ENCODE results near the gene IQCN.

IQCN gene

DNA sequence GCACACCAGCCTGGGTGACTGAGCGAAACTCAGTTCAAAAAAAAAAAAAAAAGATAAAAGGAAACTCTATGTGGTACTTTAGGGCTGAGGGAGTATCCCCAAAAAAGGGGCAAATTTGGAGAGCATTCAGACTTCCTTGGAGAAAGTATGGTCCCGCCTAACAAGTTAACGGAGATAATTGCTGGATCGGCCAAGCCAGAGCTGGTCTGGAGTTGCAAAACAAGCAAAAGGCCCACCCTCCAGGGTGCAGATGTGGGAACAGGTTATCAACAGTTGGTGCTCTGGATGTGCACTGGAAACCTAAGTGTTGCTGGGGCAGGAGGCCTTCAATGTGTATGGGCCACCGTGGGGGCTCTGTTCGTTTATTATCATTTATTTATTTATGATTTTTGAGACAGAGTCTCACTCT, 2.8 kb downstream of the IQCN start:
- TF ChIP-seq, protein P1, sequence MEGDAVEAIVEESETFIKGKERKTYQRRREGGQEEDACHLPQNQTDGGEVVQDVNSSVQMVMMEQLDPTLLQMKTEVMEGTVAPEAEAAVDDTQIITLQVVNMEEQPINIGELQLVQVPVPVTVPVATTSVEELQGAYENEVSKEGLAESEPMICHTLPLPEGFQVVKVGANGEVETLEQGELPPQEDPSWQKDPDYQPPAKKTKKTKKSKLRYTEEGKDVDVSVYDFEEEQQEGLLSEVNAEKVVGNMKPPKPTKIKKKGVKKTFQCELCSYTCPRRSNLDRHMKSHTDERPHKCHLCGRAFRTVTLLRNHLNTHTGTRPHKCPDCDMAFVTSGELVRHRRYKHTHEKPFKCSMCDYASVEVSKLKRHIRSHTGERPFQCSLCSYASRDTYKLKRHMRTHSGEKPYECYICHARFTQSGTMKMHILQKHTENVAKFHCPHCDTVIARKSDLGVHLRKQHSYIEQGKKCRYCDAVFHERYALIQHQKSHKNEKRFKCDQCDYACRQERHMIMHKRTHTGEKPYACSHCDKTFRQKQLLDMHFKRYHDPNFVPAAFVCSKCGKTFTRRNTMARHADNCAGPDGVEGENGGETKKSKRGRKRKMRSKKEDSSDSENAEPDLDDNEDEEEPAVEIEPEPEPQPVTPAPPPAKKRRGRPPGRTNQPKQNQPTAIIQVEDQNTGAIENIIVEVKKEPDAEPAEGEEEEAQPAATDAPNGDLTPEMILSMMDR (IDR thresholded peaks at IDR 0.05; ENCODE audit: low read depth, low read length, missing control alignments) = no peak
- no peak overlapping the region for H3K4me3 ChIP-seq (ENCODE audit: low read depth, low read length)
- DNase-seq (ENCODE audit: low read depth) = no peak

DNA sequence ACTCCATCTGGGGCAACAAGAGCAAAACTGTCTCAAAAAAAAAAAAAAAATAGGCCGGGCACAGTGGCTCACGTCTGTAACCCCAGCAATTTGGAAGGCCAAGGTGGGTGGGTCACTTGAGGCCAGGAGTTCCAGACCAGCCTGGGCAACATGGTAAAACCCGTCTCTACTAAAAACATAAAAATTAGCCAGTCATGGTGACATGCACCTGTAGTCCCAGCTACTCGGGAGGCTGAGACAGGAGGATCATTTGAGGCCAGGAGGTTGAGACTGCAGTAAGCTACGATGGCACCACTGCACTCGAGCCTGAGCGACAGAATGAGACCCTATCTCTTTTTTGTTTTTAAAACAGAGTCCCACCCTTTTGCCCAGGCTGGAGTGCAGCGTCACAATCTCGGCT, 3.9 kb downstream of the IQCN start:
- TF ChIP-seq, protein P1 (IDR thresholded peaks at IDR 0.05; ENCODE audit: low read depth, low read length, missing control alignments) = no peak
- no peak overlapping the region for H3K4me3 ChIP-seq (ENCODE audit: low read depth, low read length)
- no peak for DNase-seq (ENCODE audit: low read depth)

- no peak for DNase-seq (ENCODE audit: low read depth)
- no peak overlapping the region for H3K4me3 ChIP-seq (ENCODE audit: low read depth, low read length)
- TF ChIP-seq, protein P1 (IDR thresholded peaks at IDR 0.05; ENCODE audit: low read depth, low read length, missing control alignments) = no peak
Measured at GRCh38 chr19:18269070-18269723, 5.1 kb downstream of the IQCN start.

GRCh38 chr19:18266771-18267686, 7.2 kb downstream of the IQCN start:
- no peak for DNase-seq (ENCODE audit: low read depth)

GRCh38 chr19:18265582-18265981, 8.7 kb downstream of the IQCN start:
- TF ChIP-seq, protein P1 (IDR thresholded peaks at IDR 0.05; ENCODE audit: low read depth, low read length, missing control alignments) = no peak
- no peak for DNase-seq (ENCODE audit: low read depth)
- no peak overlapping the region for H3K4me3 ChIP-seq (ENCODE audit: low read depth, low read length)

More at GRCh38 chr19:18266771-18267686, 7.2 kb downstream of the IQCN start:
- TF ChIP-seq, protein P1 (IDR thresholded peaks at IDR 0.05; ENCODE audit: low read depth, low read length, missing control alignments) = no peak
- H3K4me3 ChIP-seq (ENCODE audit: low read depth, low read length) = no peak overlapping the region

- DNase-seq (ENCODE audit: low read depth) = no peak
- H3K4me3 ChIP-seq (ENCODE audit: low read depth, low read length) = no peak overlapping the region
- TF ChIP-seq, protein P1 (IDR thresholded peaks at IDR 0.05; ENCODE audit: low read depth, low read length, missing control alignments) = no peak
Measured at GRCh38 chr19:18264971-18265540, 9.2 kb downstream of the IQCN start.
